ENCODE measurements around the gene GPR183.

The GPR183 gene

GRCh38 chr13:99263126-99263785 is 43.9 kb downstream of the GPR183 start:
- H4K12ac ChIP-seq (ENCODE audit: low read depth, low read length): no peak overlapping the region
- no peaks in the 10 kb centered on the region for H3K79me1 ChIP-seq (ENCODE audit: low read length)
- no peaks in the 10 kb centered on the region for H3K79me2 ChIP-seq (ENCODE audit: control insufficient read depth, insufficient read depth, low read length, poor library complexity)
- no peak overlapping the region for H4K8ac ChIP-seq (ENCODE audit: low read depth, low read length)
- no peak overlapping the region for H4K91ac ChIP-seq (ENCODE audit: low read depth, low read length)
- no peak overlapping the region for H3K18ac ChIP-seq (ENCODE audit: low read length)
- H3K9ac ChIP-seq (ENCODE audit: low read length): no peak overlapping the region
- H3K27me3 ChIP-seq (ENCODE audit: insufficient read depth, low read length): no peaks in the 10 kb centered on the region
- no peak for DNase-seq
- WGBS (ENCODE audit: extremely low coverage, insufficient coverage, insufficient read length): no CpG with 5 or more reads among the region's 7 CpGs
- H3K9me3 ChIP-seq (ENCODE audit: insufficient read depth, low read depth, low read length): no peaks in the 10 kb centered on the region
- no peak overlapping the region for H2BK12ac ChIP-seq (ENCODE audit: low read length)
- peaks cover 3 to 9% of the 10 kb centered on the region in 2 experiments for H3K36me3 ChIP-seq (ENCODE audit: control insufficient read depth in 1 of 2, insufficient read depth in 2 of 2, low read length in 2 of 2)
- H3K23ac ChIP-seq (ENCODE audit: low read length): no peak overlapping the region
- H3K27ac ChIP-seq (ENCODE audit: low read depth, low read length): no peak overlapping the region
- no peak overlapping the region for H2AK5ac ChIP-seq (ENCODE audit: low read length)
- H3K14ac ChIP-seq (ENCODE audit: low read length): no peak overlapping the region
- no peaks in the 10 kb centered on the region for H3K4me1 ChIP-seq (ENCODE audit: control insufficient read depth in 1 of 2, insufficient read depth in 2 of 2, low read length in 2 of 2)
- no peak overlapping the region for H3K4me2 ChIP-seq (ENCODE audit: low read length)
- no peak overlapping the region for H3K4me3 ChIP-seq (ENCODE audit: low read depth, low read length)
- H2BK5ac ChIP-seq (ENCODE audit: low read depth, low read length, poor library complexity): no peak overlapping the region
- H2AFZ ChIP-seq (ENCODE audit: insufficient read depth, low read length, poor library complexity): no peak overlapping the region
- H2BK120ac ChIP-seq (ENCODE audit: insufficient read depth, low read length, poor library complexity): no peak overlapping the region
- H3K4ac ChIP-seq (ENCODE audit: low read depth, low read length): no peak overlapping the region

- Histone ChIP-seq H3K4me3 (ENCODE audit: low read depth, low read length) (no peak overlapping the region), H4K91ac (ENCODE audit: low read depth, low read length) (no peak overlapping the region), H3K4me2 (ENCODE audit: low read length) (no peak overlapping the region), H3K27ac (ENCODE audit: low read depth, low read length) (no peak overlapping the region), H3K27me3 (ENCODE audit: insufficient read depth, low read length) (no peaks in the 10 kb centered on the region), H2AFZ (ENCODE audit: insufficient read depth, low read length, poor library complexity) (no peak overlapping the region), H3K9ac (ENCODE audit: low read length) (no peak overlapping the region), H4K8ac (ENCODE audit: low read depth, low read length) (no peak overlapping the region), H2BK5ac (ENCODE audit: low read depth, low read length, poor library complexity) (no peak overlapping the region), H3K4ac (ENCODE audit: low read depth, low read length) (no peak overlapping the region), H3K4me1 (ENCODE audit: control insufficient read depth in 1 of 2, insufficient read depth in 2 of 2, low read length in 2 of 2) (no peaks in the 10 kb centered on the region), H3K18ac (ENCODE audit: low read length) (no peak overlapping the region), H2AK5ac (ENCODE audit: low read length) (no peak overlapping the region), H2BK120ac (ENCODE audit: insufficient read depth, low read length, poor library complexity) (no peak overlapping the region), H3K79me1 (ENCODE audit: low read length) (no peaks in the 10 kb centered on the region), H4K12ac (ENCODE audit: low read depth, low read length) (no peak overlapping the region), H3K36me3 (ENCODE audit: control insufficient read depth in 1 of 2, insufficient read depth in 2 of 2, low read length in 2 of 2) (peaks cover 3 to 6% of the 10 kb centered on the region in 2 experiments), H3K23ac (ENCODE audit: low read length) (no peak overlapping the region), H3K9me3 (ENCODE audit: insufficient read depth, low read depth, low read length) (no peaks in the 10 kb centered on the region), H3K79me2 (ENCODE audit: control insufficient read depth, insufficient read depth, low read length, poor library complexity) (no peaks in the 10 kb centered on the region), H3K14ac (ENCODE audit: low read length) (no peak overlapping the region), H2BK12ac (ENCODE audit: low read length) (no peak overlapping the region)
- DNase-seq: no peak
- WGBS (ENCODE audit: extremely low coverage, insufficient coverage, insufficient read length): no CpG with 5 or more reads among the region's 1 CpG
Observed at GRCh38 chr13:99261059-99261458, 46.1 kb downstream of the GPR183 start.

- Histone ChIP-seq H3K4me2 (ENCODE audit: low read length) (no peak overlapping the region), H3K27me3 (ENCODE audit: insufficient read depth, low read length) (no peaks in the 10 kb centered on the region), H3K36me3 (ENCODE audit: control insufficient read depth in 1 of 2, insufficient read depth in 2 of 2, low read length in 2 of 2) (peaks cover 4 to 8% of the 10 kb centered on the region in 2 experiments), H3K14ac (ENCODE audit: low read length) (no peak overlapping the region), H3K4me1 (ENCODE audit: control insufficient read depth in 1 of 2, insufficient read depth in 2 of 2, low read length in 2 of 2) (no peaks in the 10 kb centered on the region), H2AFZ (ENCODE audit: insufficient read depth, low read length, poor library complexity) (no peak overlapping the region), H2BK5ac (ENCODE audit: low read depth, low read length, poor library complexity) (no peak overlapping the region), H4K12ac (ENCODE audit: low read depth, low read length) (no peak overlapping the region), H3K9me3 (ENCODE audit: insufficient read depth, low read depth, low read length) (no peaks in the 10 kb centered on the region), H4K8ac (ENCODE audit: low read depth, low read length) (no peak overlapping the region), H2AK5ac (ENCODE audit: low read length) (no peak overlapping the region), H2BK120ac (ENCODE audit: insufficient read depth, low read length, poor library complexity) (no peak overlapping the region), H3K27ac (ENCODE audit: low read depth, low read length) (no peak overlapping the region), H3K4ac (ENCODE audit: low read depth, low read length) (no peak overlapping the region), H3K9ac (ENCODE audit: low read length) (no peak overlapping the region), H2BK12ac (ENCODE audit: low read length) (no peak overlapping the region), H4K91ac (ENCODE audit: low read depth, low read length) (no peak overlapping the region), H3K79me2 (ENCODE audit: control insufficient read depth, insufficient read depth, low read length, poor library complexity) (no peaks in the 10 kb centered on the region), H3K4me3 (ENCODE audit: low read depth, low read length) (no peak overlapping the region), H3K79me1 (ENCODE audit: low read length) (no peaks in the 10 kb centered on the region), H3K18ac (ENCODE audit: low read length) (no peak overlapping the region), H3K23ac (ENCODE audit: low read length) (no peak overlapping the region)
- no CpG with 5 or more reads among the region's 5 CpGs for WGBS (ENCODE audit: extremely low coverage, insufficient coverage, insufficient read length)
- DNase-seq: no peak
Observed at GRCh38 chr13:99260216-99260615, 47.0 kb downstream of the GPR183 start.

- Histone ChIP-seq H3K4me2 (ENCODE audit: low read length) (no peak overlapping the region), H3K23ac (ENCODE audit: low read length) (no peak overlapping the region), H2BK120ac (ENCODE audit: insufficient read depth, low read length, poor library complexity) (no peak overlapping the region), H3K4me3 (ENCODE audit: low read depth, low read length) (no peak overlapping the region), H3K27ac (ENCODE audit: low read depth, low read length) (no peak overlapping the region), H3K79me1 (ENCODE audit: low read length) (no peaks in the 10 kb centered on the region), H2AK5ac (ENCODE audit: low read length) (no peak overlapping the region), H3K4me1 (ENCODE audit: control insufficient read depth in 1 of 2, insufficient read depth in 2 of 2, low read length in 2 of 2) (no peaks in the 10 kb centered on the region), H3K79me2 (ENCODE audit: control insufficient read depth, insufficient read depth, low read length, poor library complexity) (no peaks in the 10 kb centered on the region), H3K27me3 (ENCODE audit: insufficient read depth, low read length) (no peaks in the 10 kb centered on the region), H3K14ac (ENCODE audit: low read length) (no peak overlapping the region), H4K8ac (ENCODE audit: low read depth, low read length) (no peak overlapping the region), H3K36me3 (ENCODE audit: control insufficient read depth in 1 of 2, insufficient read depth in 2 of 2, low read length in 2 of 2) (peaks cover 7 to 12% of the 10 kb centered on the region in 2 experiments), H4K12ac (ENCODE audit: low read depth, low read length) (no peak overlapping the region), H3K9ac (ENCODE audit: low read length) (no peak overlapping the region), H2BK5ac (ENCODE audit: low read depth, low read length, poor library complexity) (no peak overlapping the region), H4K91ac (ENCODE audit: low read depth, low read length) (no peak overlapping the region), H3K9me3 (ENCODE audit: insufficient read depth, low read depth, low read length) (no peaks in the 10 kb centered on the region), H2BK12ac (ENCODE audit: low read length) (no peak overlapping the region), H2AFZ (ENCODE audit: insufficient read depth, low read length, poor library complexity) (no peak overlapping the region), H3K18ac (ENCODE audit: low read length) (no peak overlapping the region), H3K4ac (ENCODE audit: low read depth, low read length) (no peak overlapping the region)
- no peak for DNase-seq
- WGBS (ENCODE audit: extremely low coverage, insufficient coverage, insufficient read length): no CpG with 5 or more reads among the region's 3 CpGs
Observed at GRCh38 chr13:99258946-99259345, 48.3 kb downstream of the GPR183 start.

Data from trophoblast cell (in vitro differentiated cells and primary cell).